Measurements from ENCODE around the gene EIF1AX.
A peak's percentile ranks its signal among the peaks of the same experiment; 100 is the strongest.

The EIF1AX gene, protein sequence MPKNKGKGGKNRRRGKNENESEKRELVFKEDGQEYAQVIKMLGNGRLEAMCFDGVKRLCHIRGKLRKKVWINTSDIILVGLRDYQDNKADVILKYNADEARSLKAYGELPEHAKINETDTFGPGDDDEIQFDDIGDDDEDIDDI

DNA sequence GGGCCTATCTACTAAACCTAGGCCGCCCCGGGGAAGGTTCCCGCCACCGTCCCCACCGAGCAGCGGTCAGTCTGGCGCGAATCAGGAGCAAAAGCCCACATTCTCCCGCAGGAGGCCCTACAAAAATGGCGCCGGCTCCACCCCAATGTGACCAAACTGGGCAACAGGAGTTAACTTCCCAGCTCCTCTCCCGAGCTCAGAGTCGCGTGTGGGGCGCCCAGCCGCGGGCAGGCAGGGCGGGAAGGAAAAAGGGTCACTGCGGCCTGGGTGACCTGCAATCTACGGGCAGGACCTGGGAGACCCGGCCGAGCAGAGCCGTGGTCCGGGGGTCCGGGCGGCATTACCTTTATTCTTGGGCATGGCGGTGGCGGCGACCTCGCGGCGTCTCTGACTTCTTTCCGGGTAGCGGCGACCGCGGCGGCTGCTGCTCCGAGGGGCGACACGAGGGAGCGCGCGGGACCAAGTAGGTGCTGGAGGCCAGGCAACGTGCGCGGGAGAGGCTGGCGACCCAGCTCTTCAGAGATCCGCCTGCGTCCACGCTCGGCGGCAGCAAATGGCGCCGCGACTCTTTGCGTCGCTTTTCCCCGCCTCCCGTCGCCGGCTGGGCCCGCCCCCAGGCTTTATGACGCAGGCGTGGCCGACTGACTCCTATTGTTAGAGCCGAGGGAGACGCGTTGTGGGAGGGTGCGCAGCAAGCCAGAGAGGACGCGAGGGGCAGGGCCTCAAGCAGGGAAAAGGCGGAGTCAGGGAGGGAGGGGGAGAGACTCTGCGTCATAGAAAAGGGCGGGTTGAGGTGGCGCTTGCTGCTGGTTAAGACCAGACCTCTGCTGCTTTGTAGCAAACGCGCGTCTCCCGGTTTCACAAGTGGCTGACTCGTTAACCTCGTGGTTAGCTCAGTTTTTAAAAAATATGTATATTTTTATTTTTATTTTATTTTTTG, at the start of gene EIF1AX:
Gene EIF1AX (minus strand): TSS at position 558 of the 940 bp plus-strand sequence. CDS start 198 bp downstream, at position 360.
- peak within 1 kb of the TSS; percentile 74 for H3K4me2 ChIP-seq (ENCODE audit: low read length)
- peaks cover 46% of the 10 kb centered on the region for H3K79me2 ChIP-seq (ENCODE audit: control insufficient read depth, low read length)
- no peaks in the 10 kb centered on the region for H3K27me3 ChIP-seq (ENCODE audit: control insufficient read depth, low read length)
- no peaks in the 10 kb centered on the region for H3K9me2 ChIP-seq (replicated peaks; ENCODE audit: control insufficient read depth, low read length)
- H3K4me3 ChIP-seq (ENCODE audit: low read length), result peak within 1 kb of the TSS; percentile 82
- peaks cover 20% of the 10 kb centered on the region for H3K4me1 ChIP-seq (ENCODE audit: control insufficient read depth, low read length)
- no peaks in the 10 kb centered on the region for H3K9me3 ChIP-seq (ENCODE audit: control insufficient read depth, insufficient read depth, low read length)
- H3K36me3 ChIP-seq (ENCODE audit: control insufficient read depth, low read length), result peaks cover 43% of the 10 kb centered on the region
- H3K27ac ChIP-seq (ENCODE audit: low read depth, low read length), result peak within 1 kb of the TSS; percentile 52
- no peaks in the 10 kb centered on the region for H3F3A ChIP-seq (ENCODE audit: control insufficient read depth, insufficient read depth)
- H4K20me1 ChIP-seq (ENCODE audit: control insufficient read depth, insufficient read depth, low read depth, low read length), result peaks cover 16% of the 10 kb centered on the region; the same call in 1 of the 2 replicates
- TF ChIP-seq, protein P1, sequence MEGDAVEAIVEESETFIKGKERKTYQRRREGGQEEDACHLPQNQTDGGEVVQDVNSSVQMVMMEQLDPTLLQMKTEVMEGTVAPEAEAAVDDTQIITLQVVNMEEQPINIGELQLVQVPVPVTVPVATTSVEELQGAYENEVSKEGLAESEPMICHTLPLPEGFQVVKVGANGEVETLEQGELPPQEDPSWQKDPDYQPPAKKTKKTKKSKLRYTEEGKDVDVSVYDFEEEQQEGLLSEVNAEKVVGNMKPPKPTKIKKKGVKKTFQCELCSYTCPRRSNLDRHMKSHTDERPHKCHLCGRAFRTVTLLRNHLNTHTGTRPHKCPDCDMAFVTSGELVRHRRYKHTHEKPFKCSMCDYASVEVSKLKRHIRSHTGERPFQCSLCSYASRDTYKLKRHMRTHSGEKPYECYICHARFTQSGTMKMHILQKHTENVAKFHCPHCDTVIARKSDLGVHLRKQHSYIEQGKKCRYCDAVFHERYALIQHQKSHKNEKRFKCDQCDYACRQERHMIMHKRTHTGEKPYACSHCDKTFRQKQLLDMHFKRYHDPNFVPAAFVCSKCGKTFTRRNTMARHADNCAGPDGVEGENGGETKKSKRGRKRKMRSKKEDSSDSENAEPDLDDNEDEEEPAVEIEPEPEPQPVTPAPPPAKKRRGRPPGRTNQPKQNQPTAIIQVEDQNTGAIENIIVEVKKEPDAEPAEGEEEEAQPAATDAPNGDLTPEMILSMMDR (IDR thresholded peaks at IDR 0.05; ENCODE audit: low read depth, low read length, poor library complexity, severe bottlenecking), result no peak

DNA sequence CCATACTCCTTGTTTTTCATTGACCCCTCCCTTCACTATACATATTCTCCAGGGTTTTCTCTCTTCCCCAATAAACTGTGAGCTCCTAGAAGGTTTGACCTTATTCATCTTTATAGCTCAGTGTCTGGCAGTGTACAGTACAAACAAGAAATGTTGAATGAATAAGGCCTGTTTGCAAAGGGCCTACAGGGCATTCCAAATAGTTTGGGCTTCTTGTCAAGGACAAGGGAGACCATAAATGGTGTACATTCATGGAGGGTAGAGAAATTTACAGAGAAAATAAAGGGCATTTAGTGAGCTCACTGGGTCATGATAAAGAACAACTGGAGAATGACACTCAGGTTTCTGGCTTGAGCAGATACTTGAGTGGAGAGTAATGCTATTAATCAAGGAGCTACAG, 47.5 kb upstream of the EIF1AX start:
- H3K9me3 ChIP-seq (ENCODE audit: control insufficient read depth, insufficient read depth, low read length), result no peaks in the 10 kb centered on the region
- H3K4me1 ChIP-seq (ENCODE audit: control insufficient read depth, low read length), result peaks cover 5% of the 10 kb centered on the region
- no peaks in the 10 kb centered on the region for H3K27me3 ChIP-seq (ENCODE audit: control insufficient read depth, low read length)
- H3K4me3 ChIP-seq (ENCODE audit: low read length), result no peak overlapping the region
- TF ChIP-seq EZH2phosphoT487 (IDR thresholded peaks at IDR 0.05; ENCODE audit: borderline replicate concordance, low read length), result no peak
- TF ChIP-seq, protein P1 (IDR thresholded peaks at IDR 0.05; ENCODE audit: low read depth, low read length, poor library complexity, severe bottlenecking), result no peak
- peaks cover 3% of the 10 kb centered on the region; the same call in 1 of the 2 replicates for H3K36me3 ChIP-seq (ENCODE audit: control insufficient read depth, low read length)
- H3F3A ChIP-seq (ENCODE audit: control insufficient read depth, insufficient read depth), result no peaks in the 10 kb centered on the region
- H3K27ac ChIP-seq (ENCODE audit: low read depth, low read length), result no peak overlapping the region
- no peaks in the 10 kb centered on the region for H3K9me2 ChIP-seq (replicated peaks; ENCODE audit: control insufficient read depth, low read length)
- H3K79me2 ChIP-seq (ENCODE audit: control insufficient read depth, low read length), result no peaks in the 10 kb centered on the region
- H4K20me1 ChIP-seq (ENCODE audit: control insufficient read depth, insufficient read depth, low read depth, low read length), result no peaks in the 10 kb centered on the region
- H3K4me2 ChIP-seq (ENCODE audit: low read length), result no peak overlapping the region

DNA sequence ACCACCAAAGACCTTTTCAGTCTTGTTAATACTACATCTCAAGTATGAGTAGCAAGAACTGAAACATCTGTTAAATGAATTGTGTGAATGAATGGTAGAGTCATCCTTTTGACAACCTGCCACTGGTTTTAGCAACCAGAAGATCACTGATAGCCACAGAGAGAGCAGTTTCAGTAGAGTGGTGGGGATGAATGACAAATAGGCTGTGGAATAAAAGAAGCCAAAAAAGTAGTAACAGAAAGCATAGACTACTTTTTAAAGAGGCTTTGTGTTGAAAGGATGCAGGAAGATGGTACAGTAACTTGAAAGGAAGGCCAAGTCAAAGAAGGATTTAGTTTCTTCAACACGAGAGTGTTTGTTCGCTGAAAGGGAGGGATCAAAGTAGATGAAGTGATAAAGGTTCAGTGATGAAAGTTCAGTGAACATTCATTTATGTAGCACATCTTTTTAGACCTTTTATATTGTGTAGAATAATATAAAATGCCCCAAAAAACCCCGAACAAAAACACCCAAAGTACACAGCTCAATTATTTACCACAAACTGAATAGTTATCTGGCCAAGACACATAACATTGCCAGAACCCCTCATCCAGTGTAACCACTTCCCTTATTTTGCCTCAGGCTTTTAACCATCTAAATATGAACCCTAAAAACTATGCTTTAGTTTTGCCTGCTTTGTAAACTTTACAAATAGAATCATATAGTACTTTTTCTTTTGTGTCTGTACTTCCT, 40.1 kb upstream of the EIF1AX start:
- TF ChIP-seq EZH2phosphoT487 (IDR thresholded peaks at IDR 0.05; ENCODE audit: borderline replicate concordance, low read length), result no peak
- TF ChIP-seq, protein P1 (IDR thresholded peaks at IDR 0.05; ENCODE audit: low read depth, low read length, poor library complexity, severe bottlenecking), result no peak
- no peaks in the 10 kb centered on the region for H3K27me3 ChIP-seq (ENCODE audit: control insufficient read depth, low read length)

More for the DNA sequence above, 40.1 kb upstream of the EIF1AX start:
- no peak overlapping the region for H3K4me2 ChIP-seq (ENCODE audit: low read length)
- no peaks in the 10 kb centered on the region for H3K79me2 ChIP-seq (ENCODE audit: control insufficient read depth, low read length)
- no peak overlapping the region for H3K27ac ChIP-seq (ENCODE audit: low read depth, low read length)
- H3F3A ChIP-seq (ENCODE audit: control insufficient read depth, insufficient read depth), result no peaks in the 10 kb centered on the region
- no peak overlapping the region for H3K4me3 ChIP-seq (ENCODE audit: low read length)
- no peaks in the 10 kb centered on the region for H3K4me1 ChIP-seq (ENCODE audit: control insufficient read depth, low read length)
- peaks cover 3% of the 10 kb centered on the region; the same call in 1 of the 2 replicates for H3K36me3 ChIP-seq (ENCODE audit: control insufficient read depth, low read length)
- no peaks in the 10 kb centered on the region for H3K9me3 ChIP-seq (ENCODE audit: control insufficient read depth, insufficient read depth, low read length)
- H3K9me2 ChIP-seq (replicated peaks; ENCODE audit: control insufficient read depth, low read length), result no peaks in the 10 kb centered on the region
- no peaks in the 10 kb centered on the region for H4K20me1 ChIP-seq (ENCODE audit: control insufficient read depth, insufficient read depth, low read depth, low read length)
